HepG2 (cell line): Measurements from ENCODE around the gene ALPK1. TPM values are rescaled to one million over a fixed set of nuclear protein-coding genes. Genes with fewer than 3 reads are reported as not detected.
A peak's percentile ranks its signal among the peaks of the same experiment; 100 is the strongest.

Experiments used
- ATAC-seq: fragments of 200-7000 bp; cut with Tn5 transposase; 3 replicates; pipeline ENCODE4 v1.9.1; 2020; ENCODE audit warnings: mild to moderate bottlenecking, moderate library complexity
- BruUV-seq: library from RNA; stranded (reverse); fragments of 400-500 nt; replicated peaks from 2 replicates; lab custom pipeline; 2021; lab: Mats Ljungman, UMichigan
- CTCF ChIA-PET: fragments of 300-600 bp; formaldehyde crosslinking; extraction: SDS; loops from one replicate; lab custom pipeline; 2021; ENCODE audit warnings: low total read pairs, inconsistent platforms, low intra/inter-chr PET ratio; lab: Yijun Ruan, JAX
- POLR2A ChIA-PET: fragments of 350-600 bp; sonication (Branson Sonifier 250); formaldehyde crosslinking; loops from one replicate; lab custom pipeline; 2020; ENCODE audit warnings: antibody characterized with exemption, inconsistent platforms; lab: Yijun Ruan, JAX
- DNase-seq: peaks from one replicate; pipeline ENCODE4 v3.0.0-alpha.2; 2015; ENCODE audit warnings: low spot score
- FAIRE-seq: peaks from 3 replicates; lab custom pipeline; 2011; peaks lifted over from hg19 to GRCh38; lab: Jason Lieb, UNC
- H2AFZ ChIP-seq: one replicate; pipeline ENCODE4 v1.6.1; 2011; ENCODE audit warnings: low read length, inconsistent platforms
- H3K27ac ChIP-seq: fragments of 300-600 bp; 3 replicates; pipeline ENCODE4 v1.8.0; 2011; ENCODE audit warnings: mixed run types, mild to moderate bottlenecking, mixed read lengths, low read length, inconsistent platforms; ENCODE audit not compliant: insufficient read depth; ENCODE audit errors: extremely low read length
- H3K27me3 ChIP-seq, 2 experiments: fragments of 200-600 bp in 1 of 2; 2 replicates in 1 of 2; 3 replicates in 1 of 2; pipeline versions ENCODE4 v1.6.0 to v1.8.0; 2011; ENCODE audit warnings: low read length in 2 of 2, mild to moderate bottlenecking in 2 of 2, moderate library complexity in 2 of 2, inconsistent platforms in 1 of 2; ENCODE audit not compliant: insufficient read depth in 2 of 2, control insufficient read depth in 1 of 2
- H3K36me3 ChIP-seq, 2 experiments: fragments of 200-600 bp in 1 of 2; replicated peaks in 1 of 2; 2 replicates in 1 of 2; 3 replicates in 1 of 2; pipeline versions ENCODE4 v1.5.1 to v1.8.0; 2011; ENCODE audit warnings: low read length in 2 of 2, inconsistent platforms in 1 of 2; ENCODE audit not compliant: insufficient read depth in 2 of 2, control insufficient read depth in 1 of 2
- H3K4me1 ChIP-seq: 2 replicates; pipeline ENCODE4 v1.5.1; 2012; ENCODE audit warnings: low read length, inconsistent platforms; ENCODE audit not compliant: insufficient read depth
- H3K4me2 ChIP-seq: 2 replicates; pipeline ENCODE4 v1.6.0; 2011; ENCODE audit warnings: low read depth, low read length, inconsistent platforms
- H3K4me3 ChIP-seq, 3 experiments: fragments of 200-600 bp in 1 of 3; sonication (generic), shearing (Covaris generic) in 1 of 3; replicated peaks in 1 of 3; 2 replicates each; pipeline ENCODE4 v1.5.1; 2011 to 2016; ENCODE audit warnings: low read length in 3 of 3, inconsistent platforms in 2 of 3, low read depth in 2 of 3, mild to moderate bottlenecking in 2 of 3, control low read depth in 1 of 3, mixed read lengths in 1 of 3; ENCODE audit not compliant: insufficient read depth in 1 of 3
- H3K79me2 ChIP-seq: one replicate; pipeline ENCODE4 v1.6.1; 2011; ENCODE audit warnings: low read length, inconsistent platforms; ENCODE audit not compliant: insufficient read depth
- H3K9ac ChIP-seq: 2 replicates; pipeline ENCODE4 v1.6.0; 2011; ENCODE audit warnings: mild to moderate bottlenecking, low read depth, low read length, inconsistent platforms; ENCODE audit not compliant: insufficient read depth
- H3K9me3 ChIP-seq: 2 replicates; pipeline ENCODE4 v1.5.1; 2012; ENCODE audit warnings: mild to moderate bottlenecking, low read length
- H4K20me1 ChIP-seq: 2 replicates; pipeline ENCODE4 v1.6.0; 2011; ENCODE audit warnings: inconsistent platforms, mild to moderate bottlenecking, low read length, moderate library complexity; ENCODE audit not compliant: insufficient read depth
- AHR ChIP-seq: IDR thresholded peaks from 2 replicates; pipeline ENCODE4 v1.6.1; 2018; ENCODE audit warnings: missing genetic modification reagents, missing compliant biosample characterization
- FIP1L1 ChIP-seq: fragments of 200-400 bp; formaldehyde crosslinking; IDR thresholded peaks from 2 replicates; pipeline ENCODE4 v1.6.1; 2018; ENCODE audit warnings: low read depth, mild to moderate bottlenecking, low read length, moderate library complexity, borderline replicate concordance; ENCODE audit not compliant: insufficient read depth
- FOXP1 ChIP-seq, 2 experiments: fragments of 450-650 bp in 1 of 2; IDR thresholded peaks; 2 replicates each; pipeline ENCODE4 v1.6.1; 2017 to 2018; ENCODE audit warnings: antibody characterized with exemption in 1 of 2
- HNRNPUL1 ChIP-seq: fragments of 200-400 bp; formaldehyde crosslinking; IDR thresholded peaks from 2 replicates; pipeline ENCODE4 v1.6.1; 2017; ENCODE audit warnings: low read depth, mild to moderate bottlenecking, low read length, moderate library complexity
- JDP2 ChIP-seq: sonication (generic); formaldehyde crosslinking; IDR thresholded peaks from 2 replicates; pipeline ENCODE4 v1.8.1; 2022; ENCODE audit warnings: missing genetic modification reagents, borderline replicate concordance
- KDM6A ChIP-seq: IDR thresholded peaks from 2 replicates; pipeline ENCODE4 v1.6.1; 2016; ENCODE audit warnings: low read depth
- KLF6 ChIP-seq: IDR thresholded peaks from 2 replicates; pipeline ENCODE4 v1.8.0; 2016; ENCODE audit warnings: missing biosample characterization, missing genetic modification reagents
- MXD4 ChIP-seq: IDR thresholded peaks from 2 replicates; pipeline ENCODE4 v1.6.1; 2016; ENCODE audit warnings: mild to moderate bottlenecking, missing biosample characterization, missing genetic modification reagents
- PHF20 ChIP-seq: sonication (generic); formaldehyde crosslinking; IDR thresholded peaks from 2 replicates; pipeline ENCODE4 v1.5.0; 2020; ENCODE audit warnings: mild to moderate bottlenecking, missing genetic modification reagents
- PHF8 ChIP-seq: sonication (generic); formaldehyde crosslinking; IDR thresholded peaks from 2 replicates; pipeline ENCODE4 v1.5.0; 2020; ENCODE audit warnings: missing genetic modification reagents
- TFAP4 ChIP-seq: sonication (generic); IDR thresholded peaks from 2 replicates; pipeline ENCODE4 v1.6.1; 2016; ENCODE audit warnings: low read depth, borderline replicate concordance
- THYN1 ChIP-seq: sonication (generic); formaldehyde crosslinking; IDR thresholded peaks from 2 replicates; pipeline ENCODE4 v1.8.1; 2023; ENCODE audit warnings: low read depth, mild to moderate bottlenecking, moderate library complexity, missing genetic modification reagents, borderline replicate concordance
- ZBTB2 ChIP-seq: sonication (generic); formaldehyde crosslinking; IDR thresholded peaks from 2 replicates; pipeline ENCODE4 v1.8.0; 2022; ENCODE audit warnings: low read depth, missing genetic modification reagents
- ZFAT ChIP-seq: sonication (generic); formaldehyde crosslinking; conservative IDR thresholded peaks from 2 replicates; pipeline ENCODE4 v1.8.1; 2023; ENCODE audit warnings: missing genetic modification reagents, inconsistent platforms
- ZNF235 ChIP-seq: sonication (generic); formaldehyde crosslinking; IDR thresholded peaks from 2 replicates; pipeline ENCODE4 v1.8.1; 2023; ENCODE audit warnings: mild to moderate bottlenecking, missing genetic modification reagents, borderline replicate concordance
- ZNF317 ChIP-seq: sonication (generic); formaldehyde crosslinking; IDR thresholded peaks from 2 replicates; pipeline ENCODE4 v1.5.0; 2020; ENCODE audit warnings: mild to moderate bottlenecking, missing genetic modification reagents
- ZNF44 ChIP-seq: sonication (generic); formaldehyde crosslinking; IDR thresholded peaks from 2 replicates; pipeline ENCODE4 v1.5.1; 2020; ENCODE audit warnings: mild to moderate bottlenecking, missing genetic modification reagents
- ZNF549 ChIP-seq: sonication (generic); formaldehyde crosslinking; IDR thresholded peaks from 2 replicates; pipeline ENCODE4 v1.5.0; 2020; ENCODE audit warnings: missing genetic modification reagents
- ZNF790 ChIP-seq: sonication (generic); formaldehyde crosslinking; IDR thresholded peaks from 2 replicates; pipeline ENCODE4 v1.8.0; 2022; ENCODE audit warnings: missing genetic modification reagents, mild to moderate bottlenecking, borderline replicate concordance
- ZSCAN25 ChIP-seq: sonication (generic); formaldehyde crosslinking; IDR thresholded peaks from 2 replicates; pipeline ENCODE4 v1.8.0; 2022; ENCODE audit warnings: mild to moderate bottlenecking, missing genetic modification reagents
- WGBS: methylation state at CpG from one replicate; pipeline ENCODE4 v1.1.6; 2017; ENCODE audit warnings: low lambda C conversion rate; 5-methylcytosine and 5-hydroxymethylcytosine counted together
- in situ Hi-C: cut with HindIII; loops from 2 replicates; pipeline ENCODE4 v1.10.0; 2017; ENCODE audit warnings: low pct_unique_long_range_greater_than_20kb; ENCODE audit not compliant: extremely low pct_ligation_motif_present
- intact Hi-C: fragments of 100-400 bp; cut with micrococcal nuclease; formaldehyde crosslinking; loops from one replicate; pipeline ENCODE4 v1.10.0; 2022; ENCODE audit not compliant: unreplicated experiment
- polyA plus RNA-seq, 8 experiments: library from polyadenylated mRNA; depleted of rRNA in 3 of 8; stranded (reverse) in 7 of 8; unstranded in 1 of 8; fragments of >200 nt; fragmentation: Illumina TruSeq in 4 of 8; extraction: Trizol in 4 of 8; gene quantifications; 2 replicates each; pipeline versions ENCODE4 v1.2.1 to v1.2.3, GENCODE V29; 2011 to 2016; ENCODE audit warnings: low read depth in 4 of 8, missing spikeins in 1 of 8, mixed read lengths in 1 of 8; ENCODE audit not compliant: insufficient read depth in 1 of 8
- total RNA-seq, 5 experiments: library from RNA; depleted of rRNA; stranded (reverse); fragments of >200 nt; fragmentation: Illumina TruSeq; extraction: Trizol; gene quantifications; 2 replicates each; pipeline ENCODE4 v1.2.3, GENCODE V29; 2016; ENCODE audit warnings: low read depth in 1 of 5

The ALPK1 gene
- total and polyA plus RNA-seq, 2 of the 13 experiments (the other 11 are each of a cell fraction or from before 2014, with no cell fraction given), result 0.61 to 1.3 TPM

GRCh38 chr4:112352736-112353135 lies 55.6 kb downstream of the ALPK1 start:
- H3K4me2 ChIP-seq, result no peak overlapping the region
- H2AFZ ChIP-seq, result no peak overlapping the region
- no peak overlapping the region for H3K27ac ChIP-seq
- no peak for FAIRE-seq
- CTCF ChIA-PET, result no interaction called here
- no peaks in the 10 kb centered on the region for H4K20me1 ChIP-seq
- H3K79me2 ChIP-seq, result no peaks in the 10 kb centered on the region
- no TSS peak for BruUV-seq
- H3K27me3 ChIP-seq, result no peaks in the 10 kb centered on the region
- H3K4me3 ChIP-seq, result no peak overlapping the region
- no peak for ATAC-seq
- no peak for DNase-seq
- in situ Hi-C loops (no loop called here), intact Hi-C loops (no loop called here)
- H3K4me1 ChIP-seq, result no peaks in the 10 kb centered on the region
- no peaks in the 10 kb centered on the region for H3K9me3 ChIP-seq
- no peaks in the 10 kb centered on the region for H3K36me3 ChIP-seq
- POLR2A ChIA-PET, result no interaction called here
- no peak overlapping the region for H3K9ac ChIP-seq
- TF ChIP-seq FIP1L1 (no peak), THYN1 (no peak), ZSCAN25 (CRISPR knock-in tag) (no peak), PHF20 (CRISPR knock-in tag) (no peak), FOXP1 (IDR thresholded peaks at IDR 0.05) (0 out of 2 replicates have a peak, but pooled peaks have one; percentile 10), FOXP1 (CRISPR knock-in tag; IDR thresholded peaks at IDR 0.05) (no peak)

- no TSS peak for BruUV-seq
- no peak overlapping the region for H3K4me2 ChIP-seq
- no peak overlapping the region for H3K27ac ChIP-seq
- no peaks in the 10 kb centered on the region for H3K9me3 ChIP-seq
- no peak overlapping the region for H3K9ac ChIP-seq
- 83% methylated on average over 19 of the region's 20 CpGs for WGBS
- no peaks in the 10 kb centered on the region for H3K79me2 ChIP-seq
- no peak overlapping the region for H2AFZ ChIP-seq
- in situ Hi-C loops, result no loop called here
- H3K27me3 ChIP-seq, result no peaks in the 10 kb centered on the region
- H3K4me3 ChIP-seq, result no peak overlapping the region
- H3K4me1 ChIP-seq, result no peaks in the 10 kb centered on the region
- no peaks in the 10 kb centered on the region for H4K20me1 ChIP-seq
- no peaks in the 10 kb centered on the region for H3K36me3 ChIP-seq
- no peak for ATAC-seq
- ChIA-PET CTCF (no interaction called here), POLR2A (no interaction called here)
- DNase-seq, result no peak
- no peak for FAIRE-seq
- intact Hi-C loops, result no loop called here
- TF ChIP-seq ZBTB2 (CRISPR knock-in tag) (no peak), AHR (CRISPR knock-in tag) (no peak), ZFAT (no peak), ZNF549 (CRISPR knock-in tag) (no peak), KLF6 (CRISPR knock-in tag) (no peak), HNRNPUL1 (no peak), ZNF317 (CRISPR knock-in tag) (no peak), TFAP4 (no peak), JDP2 (CRISPR knock-in tag) (no peak), ZNF790 (CRISPR knock-in tag) (no peak), KDM6A (no peak), MXD4 (CRISPR knock-in tag) (no peak), ZNF235 (CRISPR knock-in tag) (no peak), ZNF44 (CRISPR knock-in tag) (no peak), PHF8 (CRISPR knock-in tag) (no peak)
Measured at GRCh38 chr4:112355662-112356061, 58.5 kb downstream of the ALPK1 start.
